ENCODE measurements around the gene RPTOR.
"Not testable (repeated sequence)": the region's sequence is repeated elsewhere in the genome, so short reads cannot be mapped to it uniquely, and the experiment has no call there.

RPTOR gene

DNA sequence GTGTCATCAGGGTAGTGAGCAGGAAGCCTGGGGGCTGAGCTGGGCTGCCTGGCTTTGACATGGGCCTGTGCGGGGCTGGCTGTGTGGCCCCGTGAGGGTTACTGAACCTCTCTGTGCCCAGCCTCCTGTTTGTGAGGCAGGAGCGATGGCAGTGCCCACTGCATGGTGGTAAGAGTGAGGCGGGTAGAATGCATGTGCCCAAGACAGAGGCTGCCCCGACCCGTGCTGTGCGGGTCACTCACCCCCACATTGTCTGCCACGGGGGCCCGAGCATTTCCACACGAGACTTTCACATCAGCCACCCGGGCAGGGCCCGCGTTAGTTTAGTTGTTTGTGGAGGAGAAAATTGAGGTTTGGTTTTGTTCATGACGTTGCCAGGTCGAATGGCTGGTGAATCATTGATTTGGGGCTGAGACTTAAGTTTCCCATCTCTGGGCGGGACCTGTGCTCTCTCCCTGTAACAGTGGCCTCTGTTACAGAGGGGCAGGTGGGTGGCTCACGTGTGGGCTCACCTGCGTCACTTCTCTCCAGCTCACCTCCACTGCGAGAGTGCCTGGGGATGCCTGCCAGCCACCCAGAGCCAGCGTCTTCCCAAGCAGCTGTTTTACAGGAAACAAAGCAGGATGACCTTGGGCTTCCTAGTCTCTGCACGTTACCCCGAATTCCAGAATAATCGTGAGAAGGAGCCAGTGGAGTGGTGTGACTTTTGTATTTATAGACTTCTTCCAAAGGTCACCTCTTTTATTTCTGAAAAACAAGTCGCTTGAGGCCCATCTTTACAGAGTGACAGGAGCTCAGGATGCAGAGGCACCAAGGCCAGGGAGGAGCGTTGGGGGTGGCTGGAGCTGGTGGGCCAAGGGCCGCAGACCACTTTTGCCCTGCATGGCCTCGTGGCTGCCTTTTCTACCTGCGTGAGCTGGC, 150.6 kb downstream of the RPTOR start:
- no peak for DNase-seq (ENCODE audit: low read depth)

DNA sequence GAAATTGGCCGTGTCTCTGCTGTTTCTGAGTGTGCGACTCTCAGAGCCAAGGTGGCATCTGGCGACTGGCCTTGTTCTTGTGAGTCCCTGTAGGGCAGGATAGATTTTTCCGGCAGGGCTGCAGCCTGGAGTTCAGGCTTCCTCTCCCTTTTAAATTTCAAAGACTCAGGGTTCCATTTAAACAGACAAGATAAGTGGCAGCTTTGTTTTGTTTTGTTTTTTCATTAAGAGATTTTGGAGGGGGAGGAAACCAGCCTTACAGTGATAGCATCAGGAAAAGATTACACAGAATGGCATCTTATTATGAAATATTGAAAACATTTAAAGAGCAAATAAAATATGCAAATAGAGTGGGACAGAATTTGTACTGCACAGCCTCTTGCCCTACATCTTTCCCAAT, 151.3 kb downstream of the RPTOR start:
- DNase-seq (ENCODE audit: low read depth) = no peak

DNA sequence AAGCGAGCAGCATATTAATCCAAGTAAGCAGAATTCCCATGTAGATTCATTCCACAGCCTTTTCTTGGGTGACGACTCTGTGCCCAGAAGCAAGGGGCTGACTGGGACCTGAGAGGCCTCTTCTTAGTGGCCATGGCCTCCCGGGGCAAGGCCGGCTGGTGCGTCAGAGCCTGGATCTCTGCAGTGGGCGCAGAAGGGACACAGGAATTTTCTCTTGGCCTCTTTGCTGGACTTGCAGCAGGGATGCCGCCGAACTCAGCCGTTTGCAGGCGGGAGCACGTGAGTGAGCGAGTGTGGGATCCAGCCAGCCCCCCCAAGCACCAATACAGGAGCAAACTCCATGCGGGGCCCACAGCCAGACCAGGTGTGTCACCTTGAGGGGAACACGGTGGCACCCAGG, 151.8 kb downstream of the RPTOR start:
- DNase-seq (ENCODE audit: low read depth) = no peak

DNA sequence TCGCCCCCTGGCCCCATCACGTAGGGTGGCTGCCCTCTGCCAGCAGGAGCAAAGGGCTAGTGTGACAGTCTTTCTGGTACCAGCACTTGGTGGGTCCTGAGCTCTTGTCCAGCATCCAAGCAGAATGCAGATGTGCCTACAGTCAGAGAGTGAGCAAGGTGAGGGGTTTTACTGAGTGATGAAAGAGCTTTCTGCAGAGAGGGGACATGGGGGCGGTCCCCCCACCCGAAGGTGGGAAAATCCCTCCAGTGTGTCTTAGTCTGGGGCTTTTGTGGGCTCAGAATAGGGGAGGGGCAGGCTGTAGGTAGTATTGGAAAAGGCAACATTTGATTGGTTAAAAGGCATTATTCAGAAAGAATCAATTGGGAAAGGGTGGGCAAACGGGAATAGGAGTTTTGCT, 152.3 kb downstream of the RPTOR start:
- no peak for DNase-seq (ENCODE audit: low read depth)

DNA sequence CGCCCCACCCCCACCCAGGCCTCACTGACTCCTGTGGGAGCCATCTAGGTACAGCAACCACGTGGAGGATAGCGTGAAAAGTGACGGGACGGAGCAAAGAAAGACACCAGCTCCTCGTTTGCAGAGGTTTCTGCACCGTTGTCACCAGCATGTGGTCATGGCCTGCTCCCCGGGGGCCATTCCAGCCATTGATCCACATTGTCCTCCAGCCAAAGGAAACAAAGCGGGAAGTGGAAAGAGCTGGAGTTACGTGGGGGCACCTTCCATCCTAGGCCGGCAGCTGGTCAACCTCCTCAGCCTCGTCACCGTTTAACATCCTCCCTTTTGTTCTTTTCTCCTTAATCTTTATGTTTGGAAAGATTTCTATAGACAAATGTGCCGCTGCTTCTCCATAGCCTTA, 153.7 kb downstream of the RPTOR start:
- DNase-seq (ENCODE audit: low read depth) = no peak

DNA sequence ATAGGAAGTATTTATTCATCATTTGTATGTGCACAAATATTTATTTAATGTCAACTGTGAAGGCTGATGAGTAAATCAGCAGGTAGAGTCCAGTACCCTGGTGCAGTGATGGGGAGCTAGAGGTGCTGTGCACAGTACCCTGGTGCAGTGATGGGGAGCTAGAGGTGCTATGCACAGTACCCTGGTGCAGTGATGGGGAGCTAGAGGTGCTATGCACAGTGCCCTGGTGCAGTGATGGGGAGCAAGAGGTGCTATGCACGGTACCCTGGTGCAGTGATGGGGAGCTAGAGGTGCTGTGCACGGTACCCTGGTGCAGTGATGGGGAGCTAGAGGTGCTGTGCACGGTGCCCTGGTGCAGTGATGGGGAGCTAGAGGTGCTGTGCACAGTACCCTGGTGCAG, 154.6 kb downstream of the RPTOR start:
- not testable (repeated sequence) for DNase-seq (ENCODE audit: low read depth)

DNA sequence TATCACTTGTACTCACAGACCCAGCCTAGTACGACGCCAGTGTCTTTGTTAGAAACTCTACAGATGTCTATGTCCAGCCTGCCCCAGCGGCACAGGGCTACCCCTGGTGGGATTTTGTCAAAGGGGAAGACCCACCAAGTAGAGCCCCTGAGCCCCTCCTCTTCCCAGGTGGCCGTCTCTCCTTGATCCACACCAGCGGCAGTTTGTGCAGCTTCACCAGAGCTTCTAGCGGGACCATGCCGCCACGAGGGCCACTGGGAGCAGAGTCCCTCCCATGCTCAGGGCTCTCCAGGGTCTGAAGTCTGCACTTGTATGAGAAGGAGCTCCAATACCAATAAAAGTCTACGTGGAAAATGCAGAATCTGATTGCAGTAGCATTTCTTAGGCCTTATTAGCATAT, 157.1 kb downstream of the RPTOR start:
- DNase-seq (ENCODE audit: low read depth) = no peak

DNA sequence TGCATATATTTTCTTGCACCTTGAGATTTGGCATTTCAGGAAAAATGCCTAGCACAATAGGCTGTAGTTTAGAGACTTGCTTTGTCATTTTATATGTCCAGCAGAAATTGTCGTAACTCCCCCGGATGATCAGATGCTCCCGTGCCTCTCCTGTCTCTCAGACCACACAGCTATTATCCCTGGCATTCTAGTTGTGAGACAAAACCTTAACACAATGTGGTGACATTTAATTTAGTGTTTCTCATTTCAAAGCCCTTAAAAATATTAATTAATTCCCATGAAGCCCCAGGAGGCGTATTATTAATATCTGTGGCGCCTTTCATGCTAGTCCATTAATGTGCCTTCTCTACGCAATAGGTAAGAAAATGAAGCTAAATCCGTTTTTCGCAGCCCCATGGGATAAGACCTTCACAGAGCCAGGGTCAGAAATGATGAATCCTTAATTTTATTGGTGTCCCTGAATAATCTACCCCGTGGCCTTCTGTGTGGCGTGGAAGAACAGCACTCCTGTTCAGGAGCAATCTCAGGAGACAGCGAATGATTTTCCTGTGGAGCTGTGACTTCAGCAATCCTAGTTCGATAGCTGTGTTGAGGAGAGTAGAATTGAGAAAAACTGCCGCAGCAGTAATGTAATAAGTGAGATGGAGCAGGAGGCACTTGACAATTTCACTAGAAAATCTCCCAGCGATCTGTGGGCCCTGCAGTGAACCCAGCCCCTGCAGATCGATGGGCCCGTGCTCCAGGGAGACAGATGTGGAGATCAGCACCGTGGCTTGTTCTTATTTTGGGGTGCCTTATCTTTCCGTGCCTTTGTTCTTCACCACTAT, 157.9 kb downstream of the RPTOR start:
- no peak for DNase-seq (ENCODE audit: low read depth)

DNA sequence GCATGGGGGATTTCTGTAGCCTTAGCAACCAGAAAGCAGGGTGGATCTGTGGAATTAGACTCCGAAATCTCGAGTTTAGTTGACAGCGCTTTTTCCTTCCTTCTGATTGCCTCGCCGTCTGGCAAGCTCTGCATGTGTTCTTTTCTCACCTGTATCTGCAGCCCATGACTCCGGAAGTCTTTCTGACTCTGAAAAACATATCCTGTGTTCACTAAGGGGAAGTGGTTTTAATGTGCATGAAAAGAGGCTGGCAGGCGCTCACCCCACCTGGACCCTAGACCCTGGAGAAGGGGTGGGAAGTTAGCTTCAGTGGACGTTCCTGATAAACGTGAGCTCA, 158.5 kb downstream of the RPTOR start:
- no peak for DNase-seq (ENCODE audit: low read depth)

DNA sequence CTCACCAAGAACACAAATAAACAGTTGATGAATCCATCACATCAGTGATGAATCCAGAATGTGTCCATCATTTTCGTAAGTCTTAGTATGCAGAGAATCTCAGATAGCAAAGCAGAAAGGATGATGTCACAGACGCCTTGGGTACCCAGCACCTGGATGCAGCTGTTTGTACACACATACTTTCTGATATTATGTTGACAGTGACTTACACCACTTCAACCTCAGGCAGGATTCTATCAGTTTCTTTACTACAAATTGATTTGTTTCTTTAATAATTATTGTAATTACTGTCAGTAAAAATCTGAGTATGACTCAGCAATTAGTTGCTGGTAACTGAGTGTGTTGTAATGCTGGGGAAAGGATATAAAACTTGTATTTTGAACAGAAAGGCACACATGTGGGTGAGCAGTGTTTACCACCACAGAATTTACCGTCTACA, 159.8 kb downstream of the RPTOR start:
- DNase-seq (ENCODE audit: low read depth) = no peak

DNA sequence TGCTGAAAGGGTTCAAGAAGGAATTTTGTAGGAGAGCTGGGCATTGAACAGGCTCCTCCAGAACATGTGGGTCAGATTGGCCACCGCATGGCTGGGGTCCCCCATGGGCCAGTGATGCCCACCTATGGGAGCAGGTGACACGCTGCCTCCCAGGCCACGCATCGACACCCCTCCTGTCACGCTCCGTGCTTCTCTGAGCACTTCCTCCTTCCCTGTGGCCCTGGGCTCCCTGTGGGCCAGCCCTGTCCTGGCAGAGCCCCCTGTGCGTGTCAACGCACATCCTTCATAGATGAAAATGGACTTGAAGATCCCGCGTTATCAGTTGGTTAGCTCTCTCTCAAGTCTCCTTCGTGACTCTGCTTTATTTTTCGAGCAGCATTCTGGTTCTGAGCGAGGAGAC, 160.3 kb downstream of the RPTOR start:
- no peak for DNase-seq (ENCODE audit: low read depth)

DNA sequence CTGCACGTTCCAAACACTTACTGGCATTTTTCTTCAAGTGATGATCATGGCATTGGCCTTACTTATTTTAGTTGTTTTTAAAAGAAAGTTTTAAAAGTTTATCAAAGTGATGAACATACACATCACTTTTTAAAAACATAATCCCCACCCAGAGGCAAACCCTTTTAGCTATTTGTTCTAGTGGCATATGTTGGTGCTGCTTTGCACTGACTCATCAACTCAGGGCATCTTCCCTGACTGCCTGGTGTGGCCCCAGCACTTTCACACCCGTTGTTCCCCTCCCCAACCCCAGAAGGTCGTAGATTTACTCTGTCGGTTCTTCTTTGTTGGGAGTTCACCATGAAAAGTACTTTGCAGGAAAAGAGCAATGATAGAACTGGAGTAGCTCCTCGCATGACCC, 161.3 kb downstream of the RPTOR start:
- DNase-seq (ENCODE audit: low read depth) = no peak

DNA sequence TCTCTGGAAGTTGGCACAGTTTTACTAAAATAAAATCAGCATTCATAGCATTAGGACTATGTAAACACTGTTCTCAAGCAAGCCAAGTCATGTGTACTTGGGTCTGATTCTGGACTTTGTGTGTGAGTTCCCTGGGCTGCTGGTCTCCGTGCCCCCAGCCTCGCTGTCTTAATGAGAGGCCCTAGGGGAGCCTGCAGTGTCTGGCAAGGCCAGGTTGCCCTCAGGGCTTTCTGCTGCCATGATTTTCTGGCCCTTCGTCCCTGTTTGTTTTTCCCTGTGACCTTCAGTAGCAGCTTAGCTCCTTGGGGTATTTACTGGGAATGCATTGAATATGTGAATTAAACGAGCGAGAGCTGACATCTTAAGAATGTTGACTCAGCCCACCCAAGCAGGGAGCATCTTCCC, 161.8 kb downstream of the RPTOR start:
- DNase-seq (ENCODE audit: low read depth) = no peak

DNA sequence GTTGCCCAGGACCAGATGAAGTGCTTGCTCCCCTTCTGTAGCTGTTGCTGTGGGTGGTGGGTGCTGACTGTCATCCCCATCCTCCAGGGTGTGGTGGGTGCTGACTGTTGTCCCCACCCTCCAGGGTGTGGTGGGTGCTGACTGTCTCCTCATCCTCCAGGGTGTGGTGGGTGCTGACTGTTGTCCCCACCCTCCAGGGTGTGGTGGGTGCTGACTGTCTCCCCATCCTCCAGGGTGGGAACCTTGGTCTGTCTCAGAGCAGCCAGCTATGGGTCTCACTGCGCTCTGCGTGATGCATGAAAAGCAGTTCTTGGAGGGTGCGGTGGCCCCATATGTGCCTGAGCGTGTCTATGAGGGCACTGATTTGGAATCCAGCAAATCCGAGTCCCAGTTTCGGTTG, 163.8 kb downstream of the RPTOR start:
- DNase-seq (ENCODE audit: low read depth) = no peak

DNA sequence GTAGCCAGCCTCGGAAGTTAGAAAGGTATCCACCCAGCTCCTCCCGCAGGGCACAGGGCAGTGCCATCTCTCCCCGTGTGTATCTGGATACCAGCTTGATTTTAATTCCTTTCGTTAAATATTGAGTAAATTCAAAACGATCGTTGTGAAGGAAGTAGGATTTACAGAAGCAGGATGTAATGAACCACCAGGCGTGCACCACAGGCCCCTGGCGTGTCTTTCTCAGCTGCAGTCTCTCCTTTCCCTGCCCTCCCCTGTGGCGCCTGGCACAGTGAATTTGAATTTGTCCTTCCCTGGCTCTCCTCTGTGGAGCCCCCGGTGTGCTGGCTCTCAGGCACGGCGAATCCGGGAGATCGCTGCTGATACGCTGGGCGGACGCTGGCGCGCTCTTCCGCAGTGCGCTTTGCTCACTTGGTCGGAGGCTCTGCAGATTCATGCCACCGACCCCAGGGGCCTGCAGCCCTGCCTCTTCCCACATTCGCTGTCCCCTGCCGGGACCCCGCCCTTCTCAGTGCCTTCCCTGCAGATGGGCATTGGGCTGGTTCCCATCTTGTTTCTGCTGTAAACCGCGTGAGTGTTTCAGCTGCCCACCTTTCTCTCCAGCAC, 164.6 kb downstream of the RPTOR start:
- no peak for DNase-seq (ENCODE audit: low read depth)

DNA sequence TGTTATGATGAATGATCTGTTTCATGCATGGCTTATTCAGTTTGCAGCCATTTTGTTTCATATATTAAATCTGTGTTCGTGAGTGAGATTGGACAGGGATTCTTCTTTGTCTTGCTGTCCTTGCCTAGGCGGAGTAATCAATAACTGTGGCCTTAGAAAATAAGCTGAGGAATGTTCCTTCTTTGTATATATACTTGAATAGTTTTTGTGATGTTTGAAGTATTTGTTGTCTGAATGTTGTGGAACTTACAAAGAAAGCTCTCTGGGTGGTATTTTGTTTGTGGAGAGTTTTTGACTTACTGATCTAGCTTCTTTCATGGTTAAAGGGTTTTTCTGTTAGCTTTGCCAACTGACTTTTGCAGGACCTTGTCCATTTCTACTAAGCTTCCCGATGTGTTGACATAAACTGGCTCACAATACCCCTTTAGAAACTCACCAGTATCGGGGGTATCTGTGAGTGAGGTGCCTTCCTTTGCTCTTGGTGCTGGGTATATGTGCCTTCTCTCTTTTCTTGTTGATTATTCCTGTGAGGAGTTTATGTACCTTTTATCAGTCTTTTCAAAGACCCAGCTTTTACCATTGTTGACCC, 166.2 kb downstream of the RPTOR start:
- DNase-seq (ENCODE audit: low read depth) = no peak

DNA sequence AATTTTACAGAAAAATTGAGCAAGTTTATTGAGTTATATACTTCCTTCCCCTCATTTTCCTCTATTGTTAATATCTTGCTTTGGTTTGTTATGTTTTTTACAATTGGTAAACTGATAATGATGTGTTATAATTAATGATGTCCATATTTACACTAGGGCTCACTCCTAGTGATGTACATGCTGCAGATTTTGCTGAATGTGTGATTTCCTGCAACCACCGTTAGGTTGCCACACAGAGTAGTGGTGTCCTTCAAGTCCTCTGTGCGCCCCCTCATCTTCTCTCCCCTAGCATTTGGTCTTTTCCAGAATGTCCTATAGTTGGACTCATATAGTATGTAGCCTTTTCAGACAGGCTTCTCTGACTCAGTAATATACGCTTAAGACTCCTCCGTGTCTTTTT, 167.5 kb downstream of the RPTOR start:
- DNase-seq (ENCODE audit: low read depth) = no peak

DNA sequence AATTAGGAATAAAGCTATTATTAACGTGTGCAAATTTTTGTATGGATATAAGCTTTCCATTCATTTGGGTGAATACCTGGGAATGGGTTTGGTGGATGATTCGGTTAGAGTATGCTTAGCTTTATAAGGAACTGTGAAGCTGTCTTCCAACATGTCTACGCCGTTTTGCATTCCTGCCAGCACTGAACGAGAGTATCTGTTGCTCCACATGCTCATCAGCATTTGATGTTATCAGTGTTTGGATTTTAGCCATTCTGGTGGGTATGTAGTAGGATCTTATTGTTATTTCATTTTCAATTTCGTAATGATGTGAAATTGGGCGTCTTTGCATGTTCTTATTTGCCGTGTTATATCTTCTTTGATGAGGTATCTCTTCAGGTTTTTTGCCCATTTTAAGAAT, 168.0 kb downstream of the RPTOR start:
- DNase-seq (ENCODE audit: low read depth) = no peak

DNA sequence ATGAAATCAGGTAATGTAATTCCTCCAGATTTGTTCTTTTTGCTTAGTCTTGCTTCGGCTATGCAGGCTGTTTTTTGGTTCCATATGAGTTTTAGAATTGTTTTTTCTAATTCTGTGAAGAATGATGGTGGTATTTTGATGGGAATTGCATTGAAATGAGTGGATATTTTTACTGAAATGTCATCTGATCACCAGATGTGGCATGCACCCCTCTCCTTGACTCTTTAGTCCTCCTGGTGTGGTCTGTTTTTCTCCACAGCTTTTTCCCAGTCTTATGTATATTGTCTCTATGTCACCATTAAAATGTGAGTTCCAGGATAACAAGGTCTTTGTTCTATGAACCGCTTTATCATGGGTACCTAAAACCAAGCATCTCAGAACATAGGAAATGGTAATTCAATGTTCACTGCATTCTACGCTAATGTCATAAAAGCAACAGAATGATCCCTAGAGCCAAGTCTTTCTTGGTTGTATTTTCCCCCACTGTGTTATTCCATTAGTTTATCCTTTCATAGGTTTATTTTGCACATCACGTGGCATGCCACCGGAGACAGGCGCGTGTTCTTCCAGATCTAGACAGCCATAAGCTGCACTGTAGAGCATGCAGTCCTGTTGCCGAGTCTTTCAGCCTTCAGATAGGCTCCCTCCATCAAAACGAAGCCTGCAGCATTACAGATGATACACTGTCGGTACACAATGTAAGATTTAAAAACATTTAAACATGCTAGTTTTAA, 172.5 kb downstream of the RPTOR start:
- DNase-seq (ENCODE audit: low read depth) = no peak

DNA sequence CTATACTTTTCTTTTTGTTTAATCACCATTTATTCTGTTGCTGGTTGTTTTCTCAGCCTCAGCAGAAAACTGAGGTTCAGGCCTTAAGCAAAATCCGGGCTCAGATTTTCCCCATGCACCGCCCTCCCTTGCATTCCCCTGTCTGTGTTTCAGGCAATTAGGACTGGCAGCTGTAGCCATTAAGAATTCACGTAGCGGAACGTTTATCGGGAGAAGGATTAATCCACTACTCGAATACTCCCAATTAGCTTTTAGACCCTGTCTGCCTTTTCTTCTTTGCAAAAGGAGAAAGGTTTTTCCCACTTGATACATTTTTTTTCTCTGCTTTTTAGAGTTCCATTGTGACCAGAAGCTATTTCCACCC, 173.1 kb downstream of the RPTOR start:
- no peak for DNase-seq (ENCODE audit: low read depth)

DNA sequence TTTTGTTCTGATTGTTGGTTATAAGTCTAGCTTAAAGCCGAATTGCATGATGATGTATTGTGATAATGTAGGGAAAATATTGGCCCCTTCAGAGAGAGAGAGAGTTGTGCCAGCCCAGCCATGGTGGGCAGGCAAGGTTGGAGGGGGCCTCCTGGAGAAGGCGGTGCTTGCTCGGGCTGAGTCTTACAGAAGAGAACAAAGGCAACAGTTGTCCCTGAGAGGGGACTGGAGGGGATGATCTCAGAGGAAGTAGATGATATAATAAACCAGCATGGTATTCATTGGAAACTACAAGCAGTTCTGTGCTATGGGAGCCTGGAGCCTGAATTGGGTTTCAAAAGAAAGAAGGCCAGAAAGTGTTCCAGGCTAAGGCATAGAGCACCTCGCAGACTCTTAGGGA, 173.8 kb downstream of the RPTOR start:
- no peak for DNase-seq (ENCODE audit: low read depth)

DNA sequence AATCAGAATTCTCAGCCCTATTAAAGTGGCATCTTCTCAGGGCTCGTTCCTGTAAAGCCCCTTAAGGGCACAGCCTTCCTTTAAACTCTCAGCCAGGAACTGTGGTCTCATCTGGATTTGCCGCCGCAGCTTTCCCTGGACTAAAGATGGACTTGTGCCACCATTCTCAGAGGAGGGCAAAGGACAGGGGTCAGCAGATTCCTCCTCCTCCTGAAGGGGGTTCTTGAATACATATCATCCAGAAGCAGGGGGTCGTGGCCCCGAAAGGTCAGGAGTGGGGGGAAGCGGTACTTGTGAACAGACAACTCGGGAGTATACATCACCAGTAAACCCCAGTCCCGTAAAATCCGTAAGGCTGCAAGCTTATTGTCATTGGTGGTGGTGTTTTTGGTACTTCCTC, 174.8 kb downstream of the RPTOR start:
- DNase-seq (ENCODE audit: low read depth) = no peak
